Endothelial cell of umbilical vein (primary cell): ENCODE measurements around the gene DGKI. TPM values are rescaled to one million over a fixed set of nuclear protein-coding genes. Genes with fewer than 3 reads are reported as not detected.

Experiments
- BruUV-seq: library from RNA; stranded (reverse); fragments of 400-500 nt; replicated peaks from 2 replicates; lab custom pipeline; 2021; lab: Mats Ljungman, UMichigan
- CTCF ChIA-PET: fragments of 300-600, 350-600 bp; sonication (Branson Sonifier 250); formaldehyde crosslinking; loops from one replicate; lab custom pipeline; 2021; ENCODE audit warnings: antibody characterized with exemption, inconsistent platforms; lab: Charles Lee
- POLR2A ChIA-PET: fragments of 300-600, 350-600 bp; sonication (Branson Sonifier 250); formaldehyde crosslinking; loops from one replicate; lab custom pipeline; 2021; ENCODE audit warnings: antibody characterized with exemption, inconsistent platforms; lab: Charles Lee
- DNase-seq: peaks from one replicate; pipeline ENCODE4 v3.0.0-alpha.2; 2011; ENCODE audit warnings: low read depth, low spot score
- FAIRE-seq: peaks from 2 replicates; lab custom pipeline; 2011; peaks lifted over from hg19 to GRCh38; lab: Jason Lieb, UNC
- H2AFZ ChIP-seq: 2 replicates; pipeline ENCODE4 v1.6.0; 2012; ENCODE audit warnings: low read depth, low read length, control low read depth, inconsistent platforms
- H3K27ac ChIP-seq: 2 replicates; pipeline ENCODE4 v1.5.1; 2011; ENCODE audit warnings: low read depth, mild to moderate bottlenecking, control low read depth, low read length, moderate library complexity; ENCODE audit not compliant: insufficient read depth
- H3K27me3 ChIP-seq, 2 experiments: 2 replicates each; pipeline versions ENCODE4 v1.6.0 to v1.6.1; 2011; ENCODE audit warnings: low read length in 2 of 2, mixed read lengths in 1 of 2; ENCODE audit not compliant: control insufficient read depth in 2 of 2, insufficient read depth in 2 of 2
- H3K36me3 ChIP-seq, 2 experiments: 2 replicates in 1 of 2; 3 replicates in 1 of 2; pipeline ENCODE4 v1.5.1; 2011; ENCODE audit warnings: low read length in 2 of 2, mild to moderate bottlenecking in 1 of 2, moderate library complexity in 1 of 2; ENCODE audit not compliant: control insufficient read depth in 2 of 2, insufficient read depth in 2 of 2; ENCODE audit errors: extremely low read depth in 1 of 2
- H3K4me1 ChIP-seq: 3 replicates; pipeline ENCODE4 v1.5.1; 2011; ENCODE audit warnings: mild to moderate bottlenecking, low read length; ENCODE audit not compliant: control insufficient read depth, insufficient read depth; ENCODE audit errors: extremely low read depth
- H3K4me2 ChIP-seq: 2 replicates; pipeline ENCODE4 v1.6.1; 2011; ENCODE audit warnings: low read length, control low read depth, mixed read lengths; ENCODE audit not compliant: insufficient read depth
- H3K4me3 ChIP-seq, 3 experiments: fragments of 200-600 bp in 1 of 3; sonication (generic), shearing (Covaris generic) in 1 of 3; replicated peaks in 1 of 3; 2 replicates each; pipeline ENCODE4 v1.5.1; 2011 to 2016; ENCODE audit warnings: control low read depth in 3 of 3, low read length in 3 of 3, mild to moderate bottlenecking in 2 of 3, inconsistent platforms in 1 of 3, low read depth in 1 of 3, moderate library complexity in 1 of 3; ENCODE audit not compliant: insufficient read depth in 1 of 3
- H3K79me2 ChIP-seq: 2 replicates; pipeline ENCODE4 v1.6.0; 2012; ENCODE audit warnings: low read length, inconsistent platforms; ENCODE audit not compliant: control insufficient read depth, insufficient read depth
- H3K9ac ChIP-seq: replicated peaks from 2 replicates; pipeline ENCODE3; 2011; ENCODE audit warnings: low read length, control low read depth; ENCODE audit not compliant: insufficient read depth; ENCODE audit errors: extremely low read depth
- H3K9me1 ChIP-seq: replicated peaks from 3 replicates; pipeline ENCODE4 v1.6.0; 2011; ENCODE audit warnings: mild to moderate bottlenecking, low read length; ENCODE audit not compliant: control insufficient read depth, insufficient read depth; ENCODE audit errors: extremely low read depth
- H3K9me3 ChIP-seq: replicated peaks from 2 replicates; pipeline ENCODE4 v1.5.1; 2012; ENCODE audit warnings: low read length, inconsistent platforms; ENCODE audit not compliant: control insufficient read depth, insufficient read depth
- H4K20me1 ChIP-seq: replicated peaks from 2 replicates; pipeline ENCODE3; 2011; ENCODE audit warnings: mild to moderate bottlenecking, low read length; ENCODE audit not compliant: control insufficient read depth, insufficient read depth; ENCODE audit errors: extremely low read depth
- CTCF ChIP-seq, 2 donors: IDR thresholded peaks; 1 replicate in 1 of 2; 2 replicates in 1 of 2; pipeline ENCODE4 v1.5.1; 2011; ENCODE audit warnings: low read length in 2 of 2, mild to moderate bottlenecking in 2 of 2, moderate library complexity in 2 of 2, control low read depth in 1 of 2, inconsistent platforms in 1 of 2, low read depth in 1 of 2; ENCODE audit not compliant: insufficient read depth in 1 of 2; ENCODE audit errors: extremely low read depth in 1 of 2
- EZH2 ChIP-seq: IDR thresholded peaks from 2 replicates; pipeline ENCODE4 v1.6.1; 2012; ENCODE audit warnings: borderline replicate concordance, low read depth, mild to moderate bottlenecking, moderate library complexity, low read length, inconsistent platforms; ENCODE audit not compliant: severe bottlenecking
- FOS ChIP-seq: IDR thresholded peaks from 2 replicates; pipeline ENCODE4 v1.6.1; 2011; ENCODE audit warnings: mild to moderate bottlenecking, low read length, moderate library complexity, borderline replicate concordance; ENCODE audit not compliant: insufficient read depth
- GATA2 ChIP-seq: IDR thresholded peaks from 2 replicates; pipeline ENCODE4 v1.7.0; 2011; ENCODE audit warnings: low read depth, mild to moderate bottlenecking, moderate library complexity, mixed read lengths, low read length; ENCODE audit not compliant: insufficient read length, insufficient read depth
- POLR2A ChIP-seq: IDR thresholded peaks from 2 replicates; pipeline ENCODE4 v1.6.1; 2012; ENCODE audit warnings: low read depth, mild to moderate bottlenecking, control low read depth, low read length
- dilution Hi-C: fragments of 300-500 bp; cut with MboI; formaldehyde crosslinking; loops from one replicate; pipeline ENCODE4 v1.15.0; 2019; ENCODE audit warnings: low sequenced_read_pairs; ENCODE audit not compliant: extremely low pct_ligation_motif_present
- intact Hi-C: fragments of 100-400 bp; cut with micrococcal nuclease; formaldehyde crosslinking; loops from one replicate; pipeline ENCODE4 v1.10.0; 2022
- polyA plus RNA-seq, 4 experiments: library from polyadenylated mRNA; depleted of rRNA in 3 of 4; stranded (reverse) in 3 of 4; unstranded in 1 of 4; fragments of >200 nt; gene quantifications; 2 replicates each; pipeline versions ENCODE4 v1.2.1 to v1.2.3, GENCODE V29; 2011 to 2012; ENCODE audit warnings: missing spikeins in 1 of 4
- total RNA-seq: library from RNA; stranded (reverse); gene quantifications from 2 replicates; pipeline ENCODE4 v1.2.3, GENCODE V29; 2021
- TF ChIP-seq, protein P1 (sequence below): IDR thresholded peaks from 2 replicates; pipeline ENCODE4 v1.6.1; 2011; ENCODE audit not compliant: insufficient read depth, insufficient read length

The DGKI gene
- total and polyA plus RNA-seq, 2 donors (not counting 3 experiments of a cell fraction or from before 2014, with no cell fraction given), result 0.11 to 0.51 TPM

DNA sequence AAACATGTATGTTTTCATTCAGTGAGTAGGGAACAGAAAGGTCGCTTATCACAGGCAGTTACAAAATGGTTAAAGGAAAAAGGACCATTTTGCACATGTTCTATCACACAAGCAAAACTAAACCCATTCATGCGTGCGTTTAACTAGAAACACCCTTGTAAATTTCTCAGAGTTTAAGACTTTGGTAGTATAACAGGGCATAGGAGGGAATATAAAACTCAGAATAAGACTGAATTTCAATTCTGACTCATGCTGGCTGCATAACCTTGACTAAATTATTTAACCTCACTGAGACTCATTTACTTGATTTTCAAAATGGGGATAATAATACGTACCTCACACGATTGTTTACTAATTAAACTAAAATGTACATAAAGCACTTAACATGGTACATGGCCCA is 259.4 kb downstream of the DGKI start:
- no peak overlapping the region for H3K27ac ChIP-seq
- POLR2A ChIA-PET, result no interaction called here
- DNase-seq (no peak), FAIRE-seq (no peak)
- no peaks in the 10 kb centered on the region for H3K9me3 ChIP-seq
- H3K36me3 ChIP-seq, result no peaks in the 10 kb centered on the region
- no peak overlapping the region for H3K9ac ChIP-seq
- BruUV-seq, result no TSS peak
- H3K27me3 ChIP-seq, result no peaks in the 10 kb centered on the region
- dilution Hi-C loops, result no loop called here
- H3K79me2 ChIP-seq, result no peaks in the 10 kb centered on the region
- no peak overlapping the region for H3K4me2 ChIP-seq
- no peak overlapping the region for H3K4me3 ChIP-seq
- no peaks in the 10 kb centered on the region for H3K9me1 ChIP-seq
- no peak overlapping the region for H2AFZ ChIP-seq
- CTCF ChIA-PET, result no interaction called here
- no peaks in the 10 kb centered on the region for H4K20me1 ChIP-seq
- TF ChIP-seq, protein P1, sequence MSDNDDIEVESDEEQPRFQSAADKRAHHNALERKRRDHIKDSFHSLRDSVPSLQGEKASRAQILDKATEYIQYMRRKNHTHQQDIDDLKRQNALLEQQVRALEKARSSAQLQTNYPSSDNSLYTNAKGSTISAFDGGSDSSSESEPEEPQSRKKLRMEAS, result no peak
- TF ChIP-seq CTCF (IDR thresholded peaks at IDR 0.05; ENCODE audit: extremely low read depth in 1 of 2, insufficient read depth in 1 of 2, low read depth in 1 of 2, low read length in 2 of 2), result no peak
- no peak for TF ChIP-seq GATA2
- no peak for TF ChIP-seq EZH2
- no peak for TF ChIP-seq FOS
- TF ChIP-seq POLR2A, result no peak
- H3K4me1 ChIP-seq, result peaks cover 10% of the 10 kb centered on the region
- intact Hi-C loops, result loop anchor here (10.0 kb wide), 1 partner anchor 1923 kb away; the partner anchor contains the start of gene STMP1
